HG03159 (cell line): Measurements from ENCODE around the gene PLB1.
"Not testable (repeated sequence)": the region's sequence is repeated elsewhere in the genome, so short reads cannot be mapped to it uniquely, and the experiment has no call there.

Source experiments
- ATAC-seq: cut with Tn5 transposase; IDR thresholded peaks from one replicate; pipeline ENCODE4 v1.9.1; 2021; ENCODE audit warnings: mild to moderate bottlenecking, moderate library complexity; ENCODE audit not compliant: unreplicated experiment

PLB1 gene

DNA sequence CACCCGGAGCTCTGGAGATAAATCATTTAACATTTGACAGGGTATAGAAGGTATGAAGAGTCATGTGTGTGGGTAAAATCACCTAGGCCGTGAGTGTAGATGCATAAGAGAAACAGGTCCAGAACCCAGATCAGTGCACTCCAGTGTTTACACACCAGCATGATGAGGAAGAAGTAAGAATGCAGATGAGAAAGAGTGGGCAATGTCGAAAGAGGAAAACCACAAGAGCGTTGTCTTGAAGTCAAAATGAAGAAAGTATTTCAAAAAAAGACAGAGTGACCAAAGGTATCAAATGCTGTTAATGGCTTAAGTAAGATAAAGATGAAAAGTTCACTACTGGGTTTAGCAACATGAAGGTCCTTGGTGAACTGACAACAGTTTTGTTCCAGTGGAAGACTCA is 32.0 kb upstream of the PLB1 start:
- no peak for ATAC-seq

DNA sequence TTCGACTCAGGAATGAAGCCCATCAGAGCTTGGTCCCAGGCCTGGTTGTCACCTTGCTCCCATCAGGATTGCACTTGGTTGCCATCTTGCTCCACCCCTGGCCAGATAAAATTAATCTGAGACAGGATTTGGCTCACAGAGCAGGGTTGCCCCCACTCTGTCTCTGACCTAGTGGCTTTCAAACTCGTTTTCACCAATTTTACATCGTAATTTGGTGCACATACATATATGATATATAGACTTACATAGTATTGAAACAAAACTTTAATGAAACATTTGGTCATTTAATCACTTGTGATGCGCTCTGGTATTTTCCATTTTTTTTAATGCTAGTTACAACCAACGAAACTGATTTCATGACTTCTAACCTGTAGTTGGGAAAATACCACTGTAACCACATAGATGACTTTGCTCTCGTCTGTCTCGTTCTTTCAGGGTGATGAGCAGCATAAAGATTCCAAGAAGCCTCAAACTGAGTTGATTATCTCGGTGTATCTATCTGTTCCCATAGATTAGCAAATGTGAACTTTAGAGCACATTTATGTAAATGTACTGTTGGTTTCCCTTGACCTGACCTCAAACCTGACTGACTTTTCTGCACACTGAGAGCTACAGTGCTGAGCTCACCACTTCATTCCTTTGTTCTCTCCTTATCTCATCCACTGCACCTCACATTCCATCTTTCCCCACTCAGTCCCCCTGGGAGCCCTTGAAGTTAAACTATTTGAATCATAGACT is 30.5 kb upstream of the PLB1 start:
- ATAC-seq = no peak

DNA sequence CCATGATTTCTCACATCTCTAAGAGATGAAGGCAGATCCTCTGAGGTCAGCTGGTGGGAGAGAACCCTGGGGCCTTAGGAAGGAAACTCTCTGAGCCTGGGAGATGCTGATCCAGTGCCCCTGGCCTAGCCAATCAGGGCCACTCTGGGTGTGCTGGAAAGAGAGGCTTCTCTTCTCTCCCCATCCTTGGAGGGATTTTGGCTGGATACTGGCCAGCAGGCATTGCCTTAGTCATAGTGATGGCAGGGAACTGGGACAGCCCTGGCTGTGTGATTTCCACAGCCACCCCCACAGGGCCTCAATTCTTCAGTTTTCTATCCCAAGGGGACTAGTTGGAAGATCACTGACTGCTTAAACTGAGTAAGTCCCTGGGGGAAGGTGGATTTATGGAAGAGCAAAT is 26.6 kb upstream of the PLB1 start:
- no peak for ATAC-seq

DNA sequence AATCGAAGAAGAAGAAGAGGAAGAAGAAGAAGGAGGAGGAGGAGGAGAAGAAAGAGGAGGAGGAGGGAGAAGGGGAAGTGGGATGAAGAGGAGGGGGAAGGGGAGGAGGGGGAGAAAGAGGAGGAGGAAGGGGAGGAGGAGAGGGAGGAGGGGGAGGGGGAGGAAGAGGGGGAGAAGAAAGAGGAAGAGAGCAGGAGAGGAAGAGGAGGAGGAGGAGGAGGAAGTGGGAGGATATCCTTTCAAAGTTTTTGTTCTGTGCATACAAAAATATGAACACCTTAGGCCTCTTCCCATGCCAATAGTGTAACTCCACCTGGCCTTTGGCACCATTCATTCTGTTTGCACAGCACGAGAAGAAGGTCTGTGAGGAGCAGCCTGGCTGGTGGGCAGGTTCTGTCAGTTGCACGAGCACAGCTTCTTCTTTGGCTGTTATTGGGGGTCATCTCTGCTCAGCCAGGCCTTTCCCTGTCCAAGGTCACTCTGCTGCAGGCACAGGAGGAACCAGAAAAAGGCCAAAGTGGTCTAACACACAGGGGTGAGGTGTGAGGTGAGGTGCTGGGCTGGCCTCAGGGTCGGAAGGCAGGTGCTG is 25.8 kb upstream of the PLB1 start:
- no peak for ATAC-seq

DNA sequence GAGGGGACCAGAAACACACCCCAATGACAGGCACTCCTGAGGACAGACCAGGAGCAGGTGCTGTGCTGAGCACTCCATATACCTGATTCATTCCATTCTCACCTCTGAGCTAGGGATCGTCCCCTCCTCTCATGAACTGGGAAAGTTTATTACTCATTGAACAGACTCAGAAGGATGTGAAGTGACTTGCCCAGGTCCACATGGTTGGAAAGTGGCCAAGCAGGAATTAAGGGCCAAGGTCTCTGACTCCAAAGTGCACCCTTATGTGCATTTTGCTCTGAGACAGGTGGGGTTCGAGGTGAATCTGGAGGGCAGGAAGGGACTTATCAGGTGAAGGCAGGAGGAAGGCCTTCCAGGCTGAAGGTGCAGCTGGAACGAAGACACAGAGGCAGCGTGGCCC is 25.1 kb upstream of the PLB1 start:
- ATAC-seq = no peak

DNA sequence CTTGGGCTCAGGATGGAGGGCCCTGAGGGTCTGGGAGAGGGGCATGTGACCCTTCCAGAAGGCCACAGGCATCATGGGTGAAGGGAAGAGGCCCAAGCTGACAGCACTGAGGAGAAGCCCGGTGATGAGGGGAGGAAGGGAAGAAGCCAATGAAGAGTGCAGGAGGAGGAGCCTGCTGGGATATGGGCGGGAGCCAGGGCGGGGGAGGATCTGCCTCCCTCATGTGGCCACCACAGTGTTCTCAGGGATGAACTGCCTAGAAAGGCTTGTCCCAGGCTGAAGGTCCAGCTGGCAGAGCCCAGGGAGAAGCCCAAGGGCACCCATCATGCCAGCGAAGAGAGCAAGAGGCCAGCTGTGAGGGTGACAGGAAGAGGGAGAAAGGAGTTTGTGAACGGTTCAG is 24.6 kb upstream of the PLB1 start:
- ATAC-seq = no peak

DNA sequence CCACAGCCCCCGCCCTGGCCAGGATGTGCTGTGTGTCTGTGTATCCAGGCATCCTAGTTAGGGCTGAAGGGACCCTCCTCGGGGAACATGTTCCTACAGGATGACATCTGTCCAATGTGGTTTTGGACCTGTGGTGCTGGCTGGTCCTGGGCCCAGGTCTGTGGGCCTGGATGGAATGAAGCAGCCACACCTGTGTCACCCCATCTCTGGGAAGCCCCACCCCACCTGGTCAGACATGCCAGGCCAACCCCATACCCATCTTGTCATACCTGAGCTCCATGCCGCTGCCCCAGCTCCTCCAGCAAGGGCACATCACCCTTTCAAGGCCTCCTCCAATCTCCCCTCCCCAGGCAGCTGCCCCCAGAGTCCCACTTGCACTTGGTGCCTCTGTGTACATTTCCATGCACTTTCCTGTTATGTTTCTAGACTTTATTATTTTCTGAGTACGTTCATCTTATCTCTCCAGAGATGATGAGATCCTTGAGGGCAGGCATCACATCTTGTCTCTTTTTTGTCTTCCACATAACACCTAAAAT is 24.1 kb upstream of the PLB1 start:
- no peak for ATAC-seq

DNA sequence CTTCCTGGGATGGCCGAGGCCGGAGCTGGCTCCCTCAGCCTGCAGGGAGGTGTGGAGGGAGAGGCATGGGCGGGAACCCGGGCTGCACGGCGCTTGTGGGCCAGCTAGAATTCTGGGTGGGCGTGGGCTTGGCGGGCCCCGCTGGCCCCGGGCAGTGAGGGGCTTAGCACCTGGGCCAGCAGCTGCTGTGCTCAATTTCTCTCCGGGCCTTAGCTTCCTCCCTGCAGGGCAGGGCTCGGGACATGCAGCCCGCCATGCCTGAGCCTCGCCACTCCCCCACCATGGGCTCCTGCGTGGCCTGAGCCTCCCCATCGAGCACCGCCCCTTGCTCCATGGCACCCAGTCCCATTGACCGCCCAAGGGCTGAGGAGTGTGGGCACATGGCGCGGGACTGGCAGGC is 23.2 kb upstream of the PLB1 start:
- ATAC-seq = not testable (repeated sequence)

DNA sequence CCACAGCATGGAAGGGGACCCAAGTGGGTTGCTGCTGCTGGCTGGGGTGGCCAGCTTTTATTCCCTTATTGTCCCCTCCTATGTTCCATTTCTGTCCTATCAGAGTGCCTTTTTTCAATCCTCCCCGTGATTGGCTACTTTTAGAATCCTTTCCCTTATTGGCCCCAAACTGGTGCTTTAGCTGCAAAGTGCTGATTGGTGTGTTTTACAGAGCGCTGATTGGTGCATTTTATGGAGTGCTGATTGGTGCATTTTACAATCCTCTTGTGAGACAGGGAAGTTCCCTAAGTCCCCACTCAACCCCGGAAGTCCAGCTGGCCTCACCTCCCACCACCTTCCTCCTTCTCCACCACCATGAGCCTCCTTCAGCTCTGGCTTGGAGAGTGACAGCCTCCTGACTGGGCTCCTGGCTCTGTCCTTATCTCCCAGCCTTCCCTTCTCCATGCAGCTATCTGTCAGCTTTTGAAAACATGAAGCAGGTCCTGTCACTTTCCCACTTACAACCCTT is 20.7 kb upstream of the PLB1 start:
- no peak for ATAC-seq

DNA sequence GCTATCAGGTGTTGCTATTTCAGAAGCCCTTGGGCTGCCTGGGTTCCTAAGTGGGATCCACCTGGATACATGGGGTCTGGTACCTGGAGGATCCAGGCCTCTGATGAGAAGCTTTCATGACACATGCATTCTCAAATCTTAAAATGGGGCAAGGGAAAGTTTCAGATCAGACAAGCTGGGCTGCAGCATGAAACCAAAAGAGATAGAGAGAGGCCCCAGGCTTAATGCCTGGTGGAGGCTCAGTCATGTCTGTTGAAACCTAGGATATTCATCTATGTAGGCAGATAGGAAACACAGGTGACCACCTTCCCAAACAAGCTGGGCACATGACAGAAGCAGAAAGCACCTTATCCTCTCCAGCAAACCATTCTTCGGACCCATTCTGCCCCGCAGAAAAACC is 18.8 kb upstream of the PLB1 start:
- ATAC-seq = no peak

DNA sequence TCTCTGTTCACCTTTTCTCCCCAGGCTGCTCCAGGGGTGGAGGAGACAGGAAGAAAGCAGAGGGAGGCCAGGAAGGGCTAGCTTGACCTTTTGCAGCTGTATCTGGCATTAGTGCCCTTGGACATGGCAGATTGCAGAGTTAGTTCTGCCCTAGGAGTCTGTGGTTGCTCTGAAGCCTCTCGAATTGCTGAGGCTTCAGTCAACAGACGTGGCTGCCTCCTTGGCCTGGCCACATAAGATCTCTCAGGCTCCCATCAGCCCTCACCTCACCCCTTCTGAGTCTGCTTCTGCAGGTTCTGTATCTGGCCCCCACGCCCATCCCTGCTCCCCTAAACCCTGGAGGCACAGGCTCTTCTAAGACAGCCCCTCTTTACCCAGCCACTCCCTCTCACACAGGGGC is 18.2 kb upstream of the PLB1 start:
- ATAC-seq = no peak

DNA sequence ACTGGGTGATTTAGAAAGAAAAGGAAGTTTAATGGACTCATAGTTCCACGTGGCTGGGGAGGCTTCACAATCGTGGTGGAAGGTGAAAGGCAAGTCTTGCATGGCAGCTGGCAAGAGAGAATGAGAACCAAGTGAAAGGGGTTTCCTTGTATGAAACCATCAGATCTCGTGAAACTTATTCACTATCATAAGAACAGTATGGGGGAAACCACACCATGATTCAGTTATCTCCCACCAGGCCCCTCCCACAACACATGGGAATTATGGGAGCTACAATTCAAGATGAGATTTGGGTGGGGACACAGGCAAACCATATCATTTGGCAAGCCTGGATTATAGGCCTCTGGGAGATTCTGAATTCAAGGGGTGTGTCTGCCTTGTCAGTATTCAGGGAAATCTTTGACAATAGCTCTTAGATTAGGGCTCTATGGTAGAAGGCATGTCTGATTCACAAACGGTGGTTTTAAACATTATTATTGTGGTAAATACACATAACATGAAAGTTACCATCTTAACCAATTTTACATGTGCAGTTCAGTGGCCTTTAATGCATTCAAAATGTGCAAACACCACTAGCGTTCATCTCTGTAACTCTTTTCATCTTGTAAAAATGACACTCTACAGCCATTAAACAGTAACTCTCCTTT is 15.3 kb upstream of the PLB1 start:
- no peak for ATAC-seq

DNA sequence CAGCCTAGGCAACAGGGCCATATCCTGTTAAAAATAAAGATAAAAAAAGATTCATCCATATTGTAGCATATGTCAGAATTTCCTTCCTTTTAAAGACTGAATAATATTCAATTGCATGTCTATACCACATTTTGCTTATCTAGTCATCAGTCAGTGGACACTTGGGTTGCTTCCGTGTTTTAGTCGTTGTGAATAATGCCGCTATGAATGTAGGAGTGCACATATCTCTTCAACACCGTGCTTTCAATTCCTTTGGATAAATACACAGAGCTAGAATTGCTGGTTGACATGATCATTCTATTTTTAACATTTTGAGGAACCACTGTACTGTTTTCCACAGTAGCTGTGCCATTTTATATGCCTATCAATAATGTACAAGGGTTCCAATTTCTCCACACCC is 14.0 kb upstream of the PLB1 start:
- no peak for ATAC-seq

DNA sequence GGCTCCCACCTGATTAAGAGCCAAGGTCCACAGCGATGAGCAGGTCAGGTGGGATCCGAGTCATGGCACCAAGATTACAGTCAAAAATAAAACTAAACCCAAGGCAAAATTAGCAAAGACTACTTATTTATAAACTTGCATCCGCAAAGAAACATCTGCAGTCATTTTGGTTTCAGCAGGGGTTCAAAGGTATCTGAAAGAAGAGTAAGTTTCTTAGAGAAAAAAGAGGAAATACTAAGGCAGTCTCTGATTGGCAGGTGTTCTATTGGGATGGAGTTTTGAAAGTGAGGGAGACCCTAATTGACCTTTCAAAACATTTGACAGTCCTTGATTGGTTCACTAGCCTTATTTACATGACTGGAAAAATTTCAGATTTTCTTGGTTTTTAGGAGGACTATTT is 11.0 kb upstream of the PLB1 start:
- no peak for ATAC-seq

DNA sequence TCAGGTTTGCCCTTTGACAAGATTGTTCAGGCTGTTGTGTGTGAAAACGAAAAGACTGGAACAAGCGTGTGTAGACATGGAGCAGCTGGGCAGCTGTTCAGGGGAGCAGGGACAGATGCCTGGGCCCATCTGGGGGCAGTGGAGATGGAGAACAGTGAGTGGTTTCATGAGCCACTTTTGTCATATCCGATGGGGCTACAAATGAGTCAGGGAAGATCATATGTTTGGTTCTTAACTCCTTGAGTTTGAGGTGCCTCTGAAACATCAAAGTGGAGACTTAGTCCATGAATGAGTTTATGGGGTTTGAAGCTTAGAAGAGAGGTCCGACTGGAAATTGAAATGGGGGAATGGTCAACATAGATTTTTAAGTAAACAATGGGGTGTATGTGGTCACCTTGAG is 9.3 kb upstream of the PLB1 start:
- no peak for ATAC-seq

DNA sequence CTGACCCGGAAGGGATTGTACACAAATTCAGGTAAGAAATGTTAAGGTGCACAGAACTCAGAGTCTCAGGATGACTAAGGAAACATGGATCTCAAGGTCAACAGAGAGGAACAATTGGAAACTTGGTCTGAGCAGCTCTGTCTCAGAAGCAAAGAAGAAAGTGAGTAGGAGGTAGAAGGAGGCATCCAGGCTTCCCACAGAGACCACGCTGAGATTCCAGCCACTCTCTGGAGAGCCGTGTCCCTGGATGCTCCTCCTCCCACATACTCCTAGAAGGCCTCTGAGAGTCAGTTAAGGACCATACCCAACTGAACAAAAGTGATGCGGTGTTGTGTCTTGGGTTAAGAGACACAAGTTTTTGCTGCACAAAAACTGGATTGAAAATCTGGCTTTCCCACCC is 8.6 kb upstream of the PLB1 start:
- ATAC-seq = no peak

DNA sequence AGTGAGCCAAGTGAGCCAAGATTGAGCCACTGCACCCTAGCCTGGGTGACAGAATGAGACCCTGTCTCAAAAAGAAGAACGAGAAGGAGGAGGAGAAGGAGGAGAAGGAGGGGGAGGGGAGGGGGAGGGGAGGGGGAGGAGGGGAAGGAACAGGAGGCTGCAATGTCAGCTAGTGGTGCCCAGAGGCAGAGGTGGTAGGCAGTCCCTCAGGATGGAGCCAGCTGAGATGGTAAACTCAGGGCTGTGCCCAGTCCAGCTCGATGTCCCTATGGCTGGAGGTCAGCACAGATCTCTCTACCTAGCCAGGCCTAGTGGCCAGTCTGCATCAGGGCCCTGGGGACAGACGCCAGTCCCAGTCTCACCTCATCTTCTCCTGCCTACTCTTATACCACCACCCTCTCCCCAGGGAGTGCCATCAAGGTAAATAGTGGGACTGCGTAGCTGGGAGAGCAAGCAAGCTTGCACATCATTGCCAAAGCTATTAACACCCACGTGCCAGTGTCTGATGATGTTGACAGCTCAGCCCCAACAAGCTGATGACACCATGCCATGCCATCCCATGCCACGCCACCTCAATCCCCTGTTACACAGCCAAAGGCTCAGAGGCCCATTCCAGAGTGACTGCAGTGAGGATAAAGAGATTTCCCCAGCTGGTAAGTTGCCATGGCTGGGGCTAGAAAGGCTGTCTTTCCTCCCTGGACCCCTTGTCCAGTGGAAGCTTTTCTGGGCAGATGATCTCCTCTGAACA is 7.6 kb upstream of the PLB1 start:
- no peak for ATAC-seq

DNA sequence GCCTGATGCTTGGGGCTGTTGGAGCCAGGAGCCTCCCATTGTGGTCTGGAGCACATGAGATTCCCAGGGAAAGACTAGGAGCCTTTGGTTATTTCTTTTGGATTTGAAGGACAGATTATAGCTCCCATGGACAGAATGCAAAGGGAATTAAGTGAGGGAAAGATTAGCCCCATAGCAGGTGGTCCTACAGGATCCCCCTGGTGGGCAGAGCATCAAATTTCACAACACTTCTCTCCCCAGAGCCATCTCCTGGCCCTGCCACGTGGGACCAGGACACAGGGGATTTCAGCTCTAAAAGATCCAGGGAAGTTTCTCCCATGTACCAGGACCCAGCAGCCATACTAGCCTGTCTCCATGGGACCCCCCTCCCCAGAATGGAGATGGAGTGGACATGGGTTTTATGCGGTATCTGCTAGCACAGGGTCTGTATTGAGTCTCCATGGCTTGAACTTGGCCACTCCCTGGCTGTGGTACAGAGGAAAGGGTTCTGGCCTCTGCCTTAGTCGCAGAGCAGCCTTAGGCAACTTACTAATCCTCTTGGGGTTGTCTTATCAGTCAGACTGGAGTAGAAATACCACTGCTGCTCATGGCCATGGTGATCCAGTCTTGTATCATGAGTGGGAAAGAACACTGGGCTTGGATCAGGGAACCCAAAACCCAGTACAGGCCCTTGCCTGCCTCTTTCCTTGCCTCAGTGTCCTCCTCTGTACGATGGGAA is 6.8 kb upstream of the PLB1 start:
- ATAC-seq = no peak

DNA sequence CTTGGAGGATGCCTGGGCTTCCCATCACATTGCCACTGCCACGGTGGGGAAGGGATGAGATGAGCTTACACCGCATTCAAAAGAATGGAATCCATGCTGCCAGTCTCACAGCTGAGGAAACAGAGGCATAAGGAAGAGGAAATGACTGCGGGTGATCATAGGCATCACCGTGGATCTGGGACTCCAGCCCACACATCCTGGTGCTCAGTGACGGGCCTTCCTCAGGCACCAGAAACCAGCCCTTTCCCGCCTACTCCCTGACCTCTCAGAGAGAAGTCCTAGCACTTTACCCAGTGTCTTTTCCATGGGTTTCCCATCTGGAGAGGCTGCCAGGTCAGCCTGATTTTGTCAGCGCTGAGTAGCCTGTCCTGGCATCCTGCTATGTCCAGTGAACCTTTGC is 5.3 kb upstream of the PLB1 start:
- ATAC-seq = no peak

DNA sequence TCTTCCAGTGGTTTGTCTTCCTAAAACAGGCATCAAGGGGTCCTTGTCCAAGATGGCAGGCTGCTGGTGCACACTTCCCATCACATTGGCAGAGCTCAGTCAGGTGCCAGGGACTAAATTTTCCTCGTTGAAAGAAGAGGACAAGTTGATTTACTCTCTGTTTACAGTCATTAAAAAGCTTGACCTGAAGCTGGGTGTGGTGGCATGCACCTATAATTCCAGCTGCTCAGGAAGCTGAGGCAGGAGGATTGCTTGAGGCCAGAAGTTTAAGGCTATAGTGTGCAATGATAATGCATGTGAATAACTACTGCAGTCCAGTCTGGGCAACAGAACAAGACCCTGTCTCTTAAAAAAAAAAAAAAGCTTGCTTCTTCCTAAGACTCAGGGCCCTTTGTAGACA is 3.6 kb upstream of the PLB1 start:
- no peak for ATAC-seq

DNA sequence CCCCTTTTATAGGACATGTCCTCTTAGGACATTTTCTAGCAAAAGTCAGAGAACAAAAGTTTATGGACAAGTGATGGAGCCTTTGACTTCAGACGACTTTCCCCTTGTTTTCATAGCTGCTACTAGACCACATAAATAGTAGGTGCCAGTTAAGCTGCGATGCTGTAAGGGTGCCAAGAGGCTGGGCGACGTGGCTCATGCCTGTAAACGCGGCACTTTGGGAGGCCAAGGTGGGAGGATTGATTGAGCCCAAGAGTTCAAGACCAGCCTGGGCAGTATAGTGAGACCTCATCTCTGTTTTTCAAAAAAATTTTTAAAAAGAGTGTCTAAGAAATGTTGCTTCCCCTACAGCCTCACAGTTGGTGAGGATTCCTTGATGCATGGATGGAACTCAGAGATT is 2.2 kb upstream of the PLB1 start:
- no peak for ATAC-seq
